K562 (cell line): ENCODE data around the gene WNT2. TPM values are rescaled to one million over a fixed set of nuclear protein-coding genes. Genes with fewer than 3 reads are reported as not detected.

Source experiments
- ATAC-seq: fragments of 200-7000 bp; cut with Tn5 transposase; 3 replicates; pipeline ENCODE4 v1.9.1; 2020; ENCODE audit warnings: moderate library complexity
- BruUV-seq: library from RNA; stranded (reverse); fragments of 400-500 nt; replicated peaks from 2 replicates; lab custom pipeline; 2021; lab: Mats Ljungman, UMichigan
- CTCF ChIA-PET: fragments of 300-600 bp; formaldehyde crosslinking; extraction: SDS; loops from one replicate; lab custom pipeline; 2021; ENCODE audit warnings: low intra/inter-chr PET ratio; lab: Yijun Ruan, JAX
- POLR2A ChIA-PET: fragments of 300-600, 350-650 bp; sonication (Branson Sonifier 250); formaldehyde crosslinking; extraction: SDS; loops from one replicate; lab custom pipeline; 2021; ENCODE audit warnings: antibody characterized with exemption, inconsistent platforms; lab: Yijun Ruan, JAX
- DNase-seq, 4 experiments: peaks; one replicate each; pipeline versions ENCODE4 v3.0.0 to v3.0.0-alpha.2; 2011 to 2018; ENCODE audit warnings: low spot score in 3 of 4, mixed read lengths in 3 of 4; ENCODE audit errors: extremely low read depth in 1 of 4
- FAIRE-seq: peaks from 2 replicates; lab custom pipeline; 2011; peaks lifted over from hg19 to GRCh38; lab: Jason Lieb, UNC
- H2AFZ ChIP-seq: 2 replicates; pipeline ENCODE4 v1.6.0; 2011; ENCODE audit warnings: low read depth, low read length, control low read depth, inconsistent platforms
- H3K27ac ChIP-seq: fragments of 200-600 bp; 3 replicates; pipeline ENCODE4 v1.8.0; 2011; ENCODE audit warnings: low read depth, mild to moderate bottlenecking, control low read depth, inconsistent platforms, low read length, moderate library complexity, mixed read lengths; ENCODE audit errors: extremely low read depth
- H3K27me3 ChIP-seq, 2 experiments: fragments of 300-600 bp in 1 of 2; 2 replicates in 1 of 2; 3 replicates in 1 of 2; pipeline versions ENCODE4 v1.6.0 to v1.8.0; 2011; ENCODE audit warnings: inconsistent platforms in 2 of 2, low read length in 2 of 2, mild to moderate bottlenecking in 1 of 2, mixed read lengths in 1 of 2, moderate library complexity in 1 of 2; ENCODE audit not compliant: control insufficient read depth in 2 of 2, insufficient read depth in 2 of 2
- H3K36me3 ChIP-seq: fragments of 300-600 bp; 3 replicates; pipeline ENCODE4 v1.8.0; 2011; ENCODE audit warnings: mild to moderate bottlenecking, low read length, inconsistent platforms; ENCODE audit not compliant: control insufficient read depth, insufficient read depth
- H3K4me1 ChIP-seq, 2 experiments: fragments of 200-600 bp in 1 of 2; replicated peaks in 1 of 2; 2 replicates in 1 of 2; 3 replicates in 1 of 2; pipeline versions ENCODE4 v1.5.1 to v1.8.0; 2011; ENCODE audit warnings: inconsistent platforms in 2 of 2, low read length in 2 of 2, mild to moderate bottlenecking in 1 of 2, mixed read lengths in 1 of 2, moderate library complexity in 1 of 2; ENCODE audit not compliant: control insufficient read depth in 2 of 2, insufficient read depth in 2 of 2
- H3K4me2 ChIP-seq: 2 replicates; pipeline ENCODE4 v1.6.1; 2011; ENCODE audit warnings: low read length, control low read depth, inconsistent platforms, mixed read lengths; ENCODE audit not compliant: insufficient read depth
- H3K4me3 ChIP-seq: fragments of 200-600 bp; sonication (generic), shearing (Covaris generic); 2 replicates; pipeline ENCODE4 v1.5.1; 2016; ENCODE audit warnings: control low read depth, inconsistent platforms
- H3K79me2 ChIP-seq: fragments of 200-600 bp; 3 replicates; pipeline ENCODE4 v1.8.0; 2011; ENCODE audit warnings: low read length, inconsistent platforms; ENCODE audit not compliant: control insufficient read depth, insufficient read depth
- H3K9ac ChIP-seq, 2 experiments: 2 replicates each; pipeline versions ENCODE4 v1.6.0 to v1.6.1; 2011; ENCODE audit warnings: low read depth in 2 of 2, low read length in 2 of 2, control low read depth in 1 of 2, inconsistent platforms in 1 of 2, mild to moderate bottlenecking in 1 of 2, mixed read lengths in 1 of 2; ENCODE audit not compliant: insufficient read depth in 1 of 2
- H3K9me1 ChIP-seq: one replicate; pipeline ENCODE4 v1.6.0; 2011; ENCODE audit warnings: inconsistent platforms, mild to moderate bottlenecking, low read length, moderate library complexity; ENCODE audit not compliant: control insufficient read depth, insufficient read depth
- H3K9me3 ChIP-seq: replicated peaks from 2 replicates; pipeline ENCODE4 v1.5.1; 2011; ENCODE audit warnings: low read depth, low read length, inconsistent platforms; ENCODE audit not compliant: control insufficient read depth, insufficient read depth
- H4K20me1 ChIP-seq: replicated peaks from 2 replicates; pipeline ENCODE4 v1.6.1; 2011; ENCODE audit warnings: low read length, inconsistent platforms, mixed read lengths; ENCODE audit not compliant: control insufficient read depth, insufficient read depth
- HSF4 ChIP-seq: fragments of 250-450 bp; sonication (Bioruptor Pico); IDR thresholded peaks from 2 replicates; pipeline ENCODE4 v2.1.2; 2022; ENCODE audit warnings: mild to moderate bottlenecking, moderate library complexity, borderline replicate concordance
- TRIM24 ChIP-seq, 2 experiments: fragments of 450-650 bp; IDR thresholded peaks; 2 replicates each; pipeline ENCODE4 v1.6.1; 2016
- ZSCAN29 ChIP-seq: fragments of 450-650 bp; IDR thresholded peaks from 2 replicates; pipeline ENCODE4 v1.6.1; 2017
- WGBS: fragments of 100-300 bp; shearing (Covaris generic); methylation state at CpG from one replicate; pipeline ENCODE4 v1.1.6; 2016; ENCODE audit warnings: low coverage, mixed read lengths; ENCODE audit not compliant: insufficient coverage; ENCODE audit errors: missing lambda C conversion rate; 5-methylcytosine and 5-hydroxymethylcytosine counted together
- in situ Hi-C: fragments of 300-500 bp; cut with MboI; formaldehyde crosslinking; loops from 4 replicates; pipeline ENCODE4 v1.15.0; 2018; ENCODE audit warnings: inconsistent platforms, mixed read lengths
- intact Hi-C: fragments of 100-400 bp; cut with micrococcal nuclease; formaldehyde crosslinking; loops from 2 replicates; pipeline ENCODE4 v1.14.2; 2022
- polyA plus RNA-seq, 8 experiments: library from polyadenylated mRNA; depleted of rRNA in 4 of 8; stranded (reverse) in 5 of 8; unstranded in 3 of 8; fragments of >200 nt; fragmentation: Nextera tagmentation in 2 of 8; fragmentation: Illumina TruSeq in 1 of 8; extraction: Ambion mirVana in 2 of 8; extraction: Trizol in 1 of 8; gene quantifications; 2 replicates each; pipeline versions ENCODE4 v1.2.1 to v1.2.3, GENCODE V29; 2011 to 2014; ENCODE audit warnings: inconsistent platforms in 1 of 8, missing spikeins in 1 of 8
- total RNA-seq, 7 experiments: library from RNA; depleted of rRNA in 6 of 7; stranded (reverse); fragments of >200 nt in 6 of 7; fragmentation: Illumina TruSeq in 2 of 7; extraction: Trizol in 2 of 7; gene quantifications; 2 replicates each; pipeline versions ENCODE4 v1.2.1 to v1.2.3, GENCODE V29; 2011 to 2021; ENCODE audit warnings: low replicate concordance in 1 of 7
- TF ChIP-seq, protein P1 (sequence below): sonication (generic); formaldehyde crosslinking; IDR thresholded peaks from 2 replicates; pipeline ENCODE4 v1.8.0; 2022; ENCODE audit warnings: missing genetic modification reagents, mild to moderate bottlenecking, borderline replicate concordance

WNT2 gene
- total and polyA plus RNA-seq, 9 of the 15 experiments (the other 6 are each of a cell fraction or from before 2014, with no cell fraction given): 0.04 TPM; not detected in 8

DNA sequence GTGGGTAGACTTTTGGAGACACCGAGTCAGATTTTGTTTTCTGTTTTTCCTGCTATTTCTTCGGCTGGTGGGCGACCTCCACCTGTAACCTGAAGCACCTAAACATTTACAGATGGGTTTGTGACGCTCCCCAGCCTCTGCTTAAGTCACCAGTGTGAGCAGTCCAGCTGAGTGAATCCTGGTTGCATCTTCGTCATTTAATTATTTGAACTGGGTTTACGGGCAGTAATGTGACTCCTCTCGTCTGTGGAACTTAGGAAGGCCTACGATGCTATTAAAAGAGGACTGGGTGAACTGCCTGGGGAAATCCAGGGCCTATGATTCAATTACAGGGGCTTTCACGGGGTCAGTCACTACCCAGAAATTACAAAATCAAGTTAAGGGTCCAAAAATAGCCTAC lies 52.5 kb downstream of the WNT2 start:
- no peak for FAIRE-seq
- H3K4me1 ChIP-seq: no peaks in the 10 kb centered on the region
- in situ Hi-C loops: no loop called here
- intact Hi-C loops: no loop called here
- no peak overlapping the region for H3K27ac ChIP-seq
- no peaks in the 10 kb centered on the region for H4K20me1 ChIP-seq
- DNase-seq: no peak
- under 1% methylated on average over 9 of the region's 9 CpGs for WGBS
- H3K9me3 ChIP-seq: no peaks in the 10 kb centered on the region
- no peaks in the 10 kb centered on the region for H3K79me2 ChIP-seq
- H3K9ac ChIP-seq: no peak overlapping the region
- no peaks in the 10 kb centered on the region for H3K9me1 ChIP-seq
- no peak overlapping the region for H3K4me2 ChIP-seq
- CTCF ChIA-PET: no interaction called here
- no peak overlapping the region for H2AFZ ChIP-seq
- no peaks in the 10 kb centered on the region for H3K36me3 ChIP-seq
- POLR2A ChIA-PET: no interaction called here
- no peak; the same call in 2 of the 3 replicates for ATAC-seq
- H3K27me3 ChIP-seq: peaks cover 20 to 28% of the 10 kb centered on the region in 2 experiments; a peak in 4 of 5 replicates
- no peak overlapping the region for H3K4me3 ChIP-seq
- no TSS peak for BruUV-seq
- TF ChIP-seq TRIM24 (IDR thresholded peaks at IDR 0.05): no peak
- TF ChIP-seq, protein P1, sequence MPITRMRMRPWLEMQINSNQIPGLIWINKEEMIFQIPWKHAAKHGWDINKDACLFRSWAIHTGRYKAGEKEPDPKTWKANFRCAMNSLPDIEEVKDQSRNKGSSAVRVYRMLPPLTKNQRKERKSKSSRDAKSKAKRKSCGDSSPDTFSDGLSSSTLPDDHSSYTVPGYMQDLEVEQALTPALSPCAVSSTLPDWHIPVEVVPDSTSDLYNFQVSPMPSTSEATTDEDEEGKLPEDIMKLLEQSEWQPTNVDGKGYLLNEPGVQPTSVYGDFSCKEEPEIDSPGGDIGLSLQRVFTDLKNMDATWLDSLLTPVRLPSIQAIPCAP (CRISPR knock-in tag): no peak

DNA sequence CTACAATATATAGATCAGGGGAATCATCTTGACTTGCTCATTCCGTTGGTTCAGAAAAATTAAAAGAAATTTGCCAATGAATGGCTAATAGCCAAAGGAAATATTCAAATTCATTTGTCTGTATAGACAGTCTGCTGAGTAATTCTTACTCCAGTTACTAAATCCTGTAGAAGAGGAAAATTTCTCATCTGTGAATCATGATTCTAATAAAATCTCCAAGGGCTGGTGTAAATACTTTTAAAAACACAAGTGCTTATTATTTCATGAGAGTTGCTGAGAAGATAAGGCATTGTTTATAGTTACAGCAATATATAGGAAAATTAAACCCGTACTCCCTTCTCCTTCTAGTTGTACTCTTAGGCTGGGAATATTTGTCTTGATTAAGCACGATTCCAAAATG lies 53.0 kb downstream of the WNT2 start:
- H3K9me1 ChIP-seq: no peaks in the 10 kb centered on the region
- BruUV-seq: no TSS peak
- H3K36me3 ChIP-seq: no peaks in the 10 kb centered on the region
- no peak overlapping the region for H3K9ac ChIP-seq
- H4K20me1 ChIP-seq: no peaks in the 10 kb centered on the region
- intact Hi-C loops (no loop called here), in situ Hi-C loops (no loop called here)
- no peaks in the 10 kb centered on the region for H3K79me2 ChIP-seq
- ChIA-PET CTCF (no interaction called here), POLR2A (no interaction called here)
- H3K9me3 ChIP-seq: no peaks in the 10 kb centered on the region
- peaks cover 16 to 25% of the 10 kb centered on the region in 2 experiments; a peak in 4 of 5 replicates for H3K27me3 ChIP-seq
- ATAC-seq (no peak), FAIRE-seq (no peak), DNase-seq (no peak)
- H3K4me2 ChIP-seq: no peak overlapping the region
- H3K4me3 ChIP-seq: no peak overlapping the region
- no peak overlapping the region for H2AFZ ChIP-seq
- 1% methylated on average over 3 of the region's 3 CpGs for whole genome bisulfite sequencing
- TF ChIP-seq ZSCAN29: peak; percentile 96
- TF ChIP-seq HSF4 (CRISPR knock-in tag): no peak
- H3K27ac ChIP-seq: no peak overlapping the region
- H3K4me1 ChIP-seq: no peaks in the 10 kb centered on the region
